ENCODE measurements around the gene HDDC2. TPM values are rescaled to one million over a fixed set of nuclear protein-coding genes. Genes with fewer than 3 reads are reported as not detected.

Gene HDDC2
- polyA plus RNA-seq, 1 donor from 2014 or later = 75.2 TPM

DNA sequence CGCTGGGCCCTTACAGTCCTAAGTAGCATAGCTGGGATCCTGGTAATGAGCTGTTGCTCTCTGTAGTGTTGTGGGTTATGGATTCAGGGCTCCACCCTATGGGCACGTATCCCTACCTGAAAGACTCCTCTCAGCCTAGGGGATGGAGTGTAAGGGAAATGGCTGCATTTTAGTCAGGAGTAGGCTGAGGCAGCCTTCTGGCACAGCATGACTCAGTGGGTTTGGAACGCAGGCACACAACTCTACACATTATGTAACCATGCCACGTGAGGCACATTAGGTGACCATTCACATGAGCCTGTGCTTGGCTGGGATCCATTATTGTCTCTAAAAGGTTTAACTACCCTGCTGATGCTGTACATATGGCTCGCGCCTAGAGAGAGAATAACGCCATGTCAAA, 27.8 kb downstream of the HDDC2 start:
- Histone ChIP-seq H3K27me3 (ENCODE audit: insufficient read depth, low read depth, low read length) (no peaks in the 10 kb centered on the region), H3K4me2 (ENCODE audit: low read length) (no peak overlapping the region), H3K9me3 (ENCODE audit: low read length) (no peaks in the 10 kb centered on the region), H3K27ac (ENCODE audit: low read length) (no peak overlapping the region), H3K36me3 (ENCODE audit: insufficient read depth, low read length) (no peaks in the 10 kb centered on the region), H2AFZ (ENCODE audit: low read depth, low read length) (no peak overlapping the region), H4K20me1 (ENCODE audit: insufficient read depth) (no peaks in the 10 kb centered on the region), H3F3A (ENCODE audit: insufficient read depth, low read length, poor library complexity, severe bottlenecking) (no peaks in the 10 kb centered on the region), H3K4me3 (ENCODE audit: low read length) (no peak overlapping the region), H3K9ac (ENCODE audit: low read length) (no peak overlapping the region), H3K79me2 (replicated peaks; ENCODE audit: insufficient read depth, low read length) (no peaks in the 10 kb centered on the region), H3K9me2 (ENCODE audit: insufficient read depth, low read length) (no peaks in the 10 kb centered on the region)
- no peak for TF ChIP-seq TAF1 (IDR thresholded peaks at IDR 0.05; ENCODE audit: low read depth)
- no peak for TF ChIP-seq MXI1 (conservative IDR thresholded peaks at IDR 0.05; ENCODE audit: poor library complexity, severe bottlenecking)
- no peak for TF ChIP-seq RAD21 (conservative IDR thresholded peaks at IDR 0.05)

DNA sequence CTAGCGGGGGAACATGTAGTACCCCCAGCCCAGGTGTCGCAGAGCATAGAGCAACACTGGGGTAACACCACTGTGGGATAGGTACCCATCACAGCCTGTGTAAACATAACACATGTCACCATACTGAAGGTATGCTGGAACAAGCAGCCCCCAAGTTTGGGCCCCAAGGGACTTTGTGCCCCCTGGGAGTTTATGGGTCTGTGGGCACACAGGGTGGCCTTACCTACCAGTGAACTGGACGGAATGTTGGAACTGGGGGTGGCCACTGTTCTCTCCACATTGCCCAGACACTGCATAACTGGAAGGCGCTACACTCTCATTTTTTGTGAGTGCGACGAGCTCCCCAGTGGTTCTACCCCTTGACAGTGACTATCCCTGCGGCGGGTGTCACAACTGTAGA, 28.5 kb downstream of the HDDC2 start:
- Histone ChIP-seq H4K20me1 (ENCODE audit: insufficient read depth) (no peaks in the 10 kb centered on the region), H2AFZ (ENCODE audit: low read depth, low read length) (no peak overlapping the region), H3K36me3 (ENCODE audit: insufficient read depth, low read length) (no peaks in the 10 kb centered on the region), H3F3A (ENCODE audit: insufficient read depth, low read length, poor library complexity, severe bottlenecking) (no peaks in the 10 kb centered on the region), H3K4me3 (ENCODE audit: low read length) (no peak overlapping the region), H3K9me3 (ENCODE audit: low read length) (no peaks in the 10 kb centered on the region), H3K79me2 (replicated peaks; ENCODE audit: insufficient read depth, low read length) (no peaks in the 10 kb centered on the region), H3K9me2 (ENCODE audit: insufficient read depth, low read length) (no peaks in the 10 kb centered on the region), H3K27me3 (ENCODE audit: insufficient read depth, low read depth, low read length) (no peaks in the 10 kb centered on the region), H3K27ac (ENCODE audit: low read length) (no peak overlapping the region), H3K9ac (ENCODE audit: low read length) (no peak overlapping the region), H3K4me2 (ENCODE audit: low read length) (no peak overlapping the region)
- TF ChIP-seq SMC3 (conservative IDR thresholded peaks at IDR 0.05; ENCODE audit: poor library complexity) = no peak
- TF ChIP-seq EP300 (conservative IDR thresholded peaks at IDR 0.05; ENCODE audit: poor library complexity, severe bottlenecking) = no peak
- no peak for TF ChIP-seq EZH2 (IDR thresholded peaks at IDR 0.05; ENCODE audit: borderline replicate concordance, insufficient read depth, low read length, poor library complexity, severe bottlenecking)
- TF ChIP-seq TAF1 (IDR thresholded peaks at IDR 0.05; ENCODE audit: low read depth) = no peak

DNA sequence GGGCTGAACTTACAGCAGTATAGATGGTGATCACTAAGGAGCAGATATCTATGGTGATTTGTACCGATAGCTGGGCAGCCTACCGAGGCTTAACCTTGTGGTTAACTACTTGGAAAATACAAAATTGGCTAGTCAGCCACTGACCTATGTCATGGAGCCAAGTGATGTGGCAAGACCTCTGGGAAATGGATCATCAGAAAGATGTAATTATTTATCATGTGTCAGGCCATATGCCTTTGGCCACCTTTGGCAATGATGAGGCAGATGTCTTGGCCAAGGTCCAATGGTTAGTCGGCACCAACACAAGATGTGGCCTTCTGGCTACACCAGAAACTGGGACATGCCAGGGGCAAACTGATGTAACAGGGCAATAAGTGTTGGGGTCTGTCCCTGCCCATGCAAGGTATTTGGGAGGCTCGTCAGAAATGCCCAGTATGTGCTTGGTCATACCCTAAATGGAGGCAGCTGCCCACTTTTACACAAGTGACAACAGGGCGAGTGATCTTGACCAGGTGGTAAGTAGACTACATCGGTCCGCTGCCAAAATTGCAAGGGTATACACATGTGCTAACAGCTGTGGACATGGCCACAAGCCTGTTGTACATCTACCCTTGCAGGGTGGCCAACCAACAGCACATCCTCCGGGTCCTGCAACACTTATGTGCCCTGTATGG, 30.1 kb downstream of the HDDC2 start:
- no peak overlapping the region for H3K9ac ChIP-seq (ENCODE audit: low read length)
- H3K27me3 ChIP-seq (ENCODE audit: insufficient read depth, low read depth, low read length) = no peaks in the 10 kb centered on the region
- TF ChIP-seq, protein P1, sequence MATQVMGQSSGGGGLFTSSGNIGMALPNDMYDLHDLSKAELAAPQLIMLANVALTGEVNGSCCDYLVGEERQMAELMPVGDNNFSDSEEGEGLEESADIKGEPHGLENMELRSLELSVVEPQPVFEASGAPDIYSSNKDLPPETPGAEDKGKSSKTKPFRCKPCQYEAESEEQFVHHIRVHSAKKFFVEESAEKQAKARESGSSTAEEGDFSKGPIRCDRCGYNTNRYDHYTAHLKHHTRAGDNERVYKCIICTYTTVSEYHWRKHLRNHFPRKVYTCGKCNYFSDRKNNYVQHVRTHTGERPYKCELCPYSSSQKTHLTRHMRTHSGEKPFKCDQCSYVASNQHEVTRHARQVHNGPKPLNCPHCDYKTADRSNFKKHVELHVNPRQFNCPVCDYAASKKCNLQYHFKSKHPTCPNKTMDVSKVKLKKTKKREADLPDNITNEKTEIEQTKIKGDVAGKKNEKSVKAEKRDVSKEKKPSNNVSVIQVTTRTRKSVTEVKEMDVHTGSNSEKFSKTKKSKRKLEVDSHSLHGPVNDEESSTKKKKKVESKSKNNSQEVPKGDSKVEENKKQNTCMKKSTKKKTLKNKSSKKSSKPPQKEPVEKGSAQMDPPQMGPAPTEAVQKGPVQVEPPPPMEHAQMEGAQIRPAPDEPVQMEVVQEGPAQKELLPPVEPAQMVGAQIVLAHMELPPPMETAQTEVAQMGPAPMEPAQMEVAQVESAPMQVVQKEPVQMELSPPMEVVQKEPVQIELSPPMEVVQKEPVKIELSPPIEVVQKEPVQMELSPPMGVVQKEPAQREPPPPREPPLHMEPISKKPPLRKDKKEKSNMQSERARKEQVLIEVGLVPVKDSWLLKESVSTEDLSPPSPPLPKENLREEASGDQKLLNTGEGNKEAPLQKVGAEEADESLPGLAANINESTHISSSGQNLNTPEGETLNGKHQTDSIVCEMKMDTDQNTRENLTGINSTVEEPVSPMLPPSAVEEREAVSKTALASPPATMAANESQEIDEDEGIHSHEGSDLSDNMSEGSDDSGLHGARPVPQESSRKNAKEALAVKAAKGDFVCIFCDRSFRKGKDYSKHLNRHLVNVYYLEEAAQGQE (IDR thresholded peaks at IDR 0.05; ENCODE audit: borderline replicate concordance) = no peak
- TF ChIP-seq POLR2AphosphoS5 (IDR thresholded peaks at IDR 0.05) (no peak), EP300 (conservative IDR thresholded peaks at IDR 0.05; ENCODE audit: poor library complexity, severe bottlenecking) (no peak), MXI1 (conservative IDR thresholded peaks at IDR 0.05; ENCODE audit: poor library complexity, severe bottlenecking) (no peak), RAD21 (conservative IDR thresholded peaks at IDR 0.05) (no peak), EZH2 (IDR thresholded peaks at IDR 0.05; ENCODE audit: borderline replicate concordance, insufficient read depth, low read length, poor library complexity, severe bottlenecking) (no peak), TAF1 (IDR thresholded peaks at IDR 0.05; ENCODE audit: low read depth) (no peak), SMC3 (conservative IDR thresholded peaks at IDR 0.05; ENCODE audit: poor library complexity) (no peak)
- TF ChIP-seq, protein P2, sequence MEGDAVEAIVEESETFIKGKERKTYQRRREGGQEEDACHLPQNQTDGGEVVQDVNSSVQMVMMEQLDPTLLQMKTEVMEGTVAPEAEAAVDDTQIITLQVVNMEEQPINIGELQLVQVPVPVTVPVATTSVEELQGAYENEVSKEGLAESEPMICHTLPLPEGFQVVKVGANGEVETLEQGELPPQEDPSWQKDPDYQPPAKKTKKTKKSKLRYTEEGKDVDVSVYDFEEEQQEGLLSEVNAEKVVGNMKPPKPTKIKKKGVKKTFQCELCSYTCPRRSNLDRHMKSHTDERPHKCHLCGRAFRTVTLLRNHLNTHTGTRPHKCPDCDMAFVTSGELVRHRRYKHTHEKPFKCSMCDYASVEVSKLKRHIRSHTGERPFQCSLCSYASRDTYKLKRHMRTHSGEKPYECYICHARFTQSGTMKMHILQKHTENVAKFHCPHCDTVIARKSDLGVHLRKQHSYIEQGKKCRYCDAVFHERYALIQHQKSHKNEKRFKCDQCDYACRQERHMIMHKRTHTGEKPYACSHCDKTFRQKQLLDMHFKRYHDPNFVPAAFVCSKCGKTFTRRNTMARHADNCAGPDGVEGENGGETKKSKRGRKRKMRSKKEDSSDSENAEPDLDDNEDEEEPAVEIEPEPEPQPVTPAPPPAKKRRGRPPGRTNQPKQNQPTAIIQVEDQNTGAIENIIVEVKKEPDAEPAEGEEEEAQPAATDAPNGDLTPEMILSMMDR (IDR thresholded peaks at IDR 0.05; ENCODE audit: poor library complexity, severe bottlenecking) = no peak
- no peaks in the 10 kb centered on the region for H4K20me1 ChIP-seq (ENCODE audit: insufficient read depth)
- H3K4me2 ChIP-seq (ENCODE audit: low read length) = no peak overlapping the region
- no peaks in the 10 kb centered on the region for H3K36me3 ChIP-seq (ENCODE audit: insufficient read depth, low read length)
- H3K27ac ChIP-seq (ENCODE audit: low read length) = no peak overlapping the region
- no peak overlapping the region for H3K4me3 ChIP-seq (ENCODE audit: low read length)
- no peak overlapping the region for H2AFZ ChIP-seq (ENCODE audit: low read depth, low read length)
- no peaks in the 10 kb centered on the region for H3K79me2 ChIP-seq (replicated peaks; ENCODE audit: insufficient read depth, low read length)
- no peaks in the 10 kb centered on the region for H3K9me3 ChIP-seq (ENCODE audit: low read length)
- H3K9me2 ChIP-seq (ENCODE audit: insufficient read depth, low read length) = no peaks in the 10 kb centered on the region
- no peaks in the 10 kb centered on the region for H3F3A ChIP-seq (ENCODE audit: insufficient read depth, low read length, poor library complexity, severe bottlenecking)
